ENCODE data around the gene C10orf120.

DNA sequence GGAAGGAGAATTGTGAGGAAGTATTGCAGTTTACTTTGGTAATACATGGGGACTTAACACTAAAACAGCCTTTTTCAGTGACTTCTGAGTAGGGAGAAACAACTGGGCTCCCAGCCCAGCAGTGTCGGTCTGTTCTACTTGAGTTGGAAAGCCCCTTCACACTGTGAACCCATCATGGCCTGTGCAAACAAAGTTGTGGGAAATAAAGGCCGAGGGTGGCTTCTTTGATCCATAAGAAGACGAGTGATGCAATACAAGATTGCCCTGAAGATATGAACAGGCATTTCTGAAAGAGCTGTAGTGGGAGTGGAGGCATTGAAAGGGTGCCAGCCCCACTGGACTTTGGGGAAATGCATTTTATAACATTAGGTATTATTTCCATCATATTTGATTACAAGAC is 28.3 kb downstream of the C10orf120 start:
- TF ChIP-seq, protein P1, sequence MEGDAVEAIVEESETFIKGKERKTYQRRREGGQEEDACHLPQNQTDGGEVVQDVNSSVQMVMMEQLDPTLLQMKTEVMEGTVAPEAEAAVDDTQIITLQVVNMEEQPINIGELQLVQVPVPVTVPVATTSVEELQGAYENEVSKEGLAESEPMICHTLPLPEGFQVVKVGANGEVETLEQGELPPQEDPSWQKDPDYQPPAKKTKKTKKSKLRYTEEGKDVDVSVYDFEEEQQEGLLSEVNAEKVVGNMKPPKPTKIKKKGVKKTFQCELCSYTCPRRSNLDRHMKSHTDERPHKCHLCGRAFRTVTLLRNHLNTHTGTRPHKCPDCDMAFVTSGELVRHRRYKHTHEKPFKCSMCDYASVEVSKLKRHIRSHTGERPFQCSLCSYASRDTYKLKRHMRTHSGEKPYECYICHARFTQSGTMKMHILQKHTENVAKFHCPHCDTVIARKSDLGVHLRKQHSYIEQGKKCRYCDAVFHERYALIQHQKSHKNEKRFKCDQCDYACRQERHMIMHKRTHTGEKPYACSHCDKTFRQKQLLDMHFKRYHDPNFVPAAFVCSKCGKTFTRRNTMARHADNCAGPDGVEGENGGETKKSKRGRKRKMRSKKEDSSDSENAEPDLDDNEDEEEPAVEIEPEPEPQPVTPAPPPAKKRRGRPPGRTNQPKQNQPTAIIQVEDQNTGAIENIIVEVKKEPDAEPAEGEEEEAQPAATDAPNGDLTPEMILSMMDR (IDR thresholded peaks at IDR 0.05): no peak
- TF ChIP-seq POLR2A (IDR thresholded peaks at IDR 0.05): no peak

All from uterus (tissue), 2 donors.